Measurements from ENCODE around the gene COL9A1. TPM values are rescaled to one million over a fixed set of nuclear protein-coding genes. Genes with fewer than 3 reads are reported as not detected.

The COL9A1 gene
- total RNA-seq, 1 donor from 2014 or later: 0.09 TPM

DNA sequence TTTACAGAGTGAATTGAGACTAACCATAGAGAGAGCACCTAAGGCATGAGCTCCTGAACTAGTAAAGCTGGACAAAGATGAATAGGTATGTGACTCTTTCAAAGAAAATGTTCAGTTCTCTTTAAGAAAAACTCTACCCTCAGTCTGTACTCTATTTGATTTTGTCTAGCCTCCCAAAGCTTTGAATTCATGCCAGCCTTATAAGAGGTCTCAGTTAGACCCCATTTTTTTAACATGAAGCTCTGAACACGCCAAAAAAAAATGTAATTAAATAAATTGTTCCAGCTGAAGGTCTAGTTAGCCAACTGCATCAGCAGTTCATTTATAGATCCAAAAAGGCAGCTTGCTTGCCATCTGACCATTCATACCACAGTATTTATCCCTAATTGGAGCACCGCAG, 71.6 kb downstream of the COL9A1 start:
- no peak for DNase-seq (ENCODE audit: low spot score)

DNA sequence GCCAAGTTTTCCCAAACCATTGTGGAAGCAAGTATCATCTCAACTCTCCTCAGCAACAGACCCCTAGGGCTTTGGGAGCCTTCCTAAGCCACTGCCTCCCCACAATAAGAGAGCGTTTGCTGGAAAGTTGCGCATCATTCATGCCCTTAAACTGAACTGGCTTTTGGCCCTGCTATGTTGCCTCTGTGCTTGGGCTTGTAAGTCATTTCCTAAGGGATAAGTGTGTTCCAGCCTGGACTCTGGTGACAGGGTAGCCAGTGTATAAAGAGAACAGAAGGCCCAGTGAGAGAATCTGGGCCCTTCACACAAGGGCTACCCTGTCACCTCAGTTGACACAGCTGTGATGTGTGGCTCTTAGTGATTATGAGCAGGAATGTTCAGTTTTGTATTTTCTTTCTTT, 77.8 kb downstream of the COL9A1 start:
- no peak for DNase-seq (ENCODE audit: low spot score)

GRCh38 chr6:70222439-70222749, 80.5 kb downstream of the COL9A1 start:
- DNase-seq (ENCODE audit: low spot score): no peak

DNA sequence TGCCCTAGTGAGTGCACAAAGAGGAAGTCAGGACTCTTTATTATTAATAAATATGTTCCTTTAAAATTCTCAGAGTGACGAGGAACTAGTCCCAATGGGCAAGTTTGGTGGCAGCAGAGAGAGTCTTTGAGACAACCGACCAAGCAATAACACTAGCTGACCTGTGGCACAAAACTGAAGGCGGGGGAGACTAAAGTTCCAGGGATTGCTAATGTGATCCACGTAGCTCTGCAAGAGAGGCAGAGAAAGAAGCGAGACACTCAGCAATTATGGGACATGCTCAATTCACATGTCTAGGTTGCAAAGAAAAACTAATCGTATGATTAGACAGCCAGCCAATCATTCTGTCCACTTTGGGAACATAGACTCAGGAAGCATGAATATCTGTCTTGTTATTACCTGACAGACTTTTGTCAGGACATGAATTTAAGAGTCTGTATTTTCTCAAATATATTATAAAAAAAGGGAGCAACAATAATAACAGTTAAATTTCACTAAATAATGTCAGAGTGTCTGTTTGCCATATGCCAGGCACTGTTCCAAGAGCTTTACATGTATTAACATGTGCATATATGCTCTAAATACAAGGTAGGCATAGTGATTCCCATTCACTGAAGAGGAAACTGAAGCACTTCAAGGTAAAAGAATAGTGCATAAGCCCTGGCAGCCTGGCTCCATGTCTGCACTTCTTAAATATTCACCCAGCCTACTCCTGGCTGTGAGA, 81.0 kb downstream of the COL9A1 start:
- no peak for DNase-seq (ENCODE audit: low spot score)

- DNase-seq (ENCODE audit: low spot score): no peak
Measured at GRCh38 chr6:70221025-70221714, 81.7 kb downstream of the COL9A1 start.

- no peak for DNase-seq (ENCODE audit: low spot score)
Measured at GRCh38 chr6:70219943-70220613, 82.8 kb downstream of the COL9A1 start.

DNA sequence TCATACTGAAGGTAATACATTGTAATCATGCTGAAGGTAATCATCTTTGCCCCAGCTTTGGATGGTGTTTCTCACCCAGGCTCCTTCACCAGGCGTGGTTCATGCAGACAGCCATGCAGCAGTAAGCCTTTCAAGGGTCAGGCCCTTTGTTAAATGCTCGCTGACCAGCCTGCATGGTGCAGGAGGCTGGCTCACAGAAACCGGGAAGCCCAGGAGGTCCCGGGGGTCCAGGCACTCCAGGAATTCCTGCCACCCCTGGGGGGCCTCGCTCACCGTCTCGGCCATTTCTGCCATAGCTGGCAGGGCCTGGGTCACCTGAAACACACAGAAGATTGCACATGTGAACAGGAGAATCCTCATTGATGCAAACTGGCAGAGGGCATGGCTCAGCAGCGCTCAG, 86.1 kb downstream of the COL9A1 start:
- DNase-seq (ENCODE audit: low spot score): no peak

GRCh38 chr6:70215460-70216108, 87.3 kb downstream of the COL9A1 start:
- no peak for DNase-seq (ENCODE audit: low spot score)

- DNase-seq (ENCODE audit: low spot score): no peak
Measured at GRCh38 chr6:70210462-70210861, 92.4 kb downstream of the COL9A1 start.

- DNase-seq (ENCODE audit: low spot score): no peak
Measured at GRCh38 chr6:70208235-70208790, 94.6 kb downstream of the COL9A1 start.

- DNase-seq (ENCODE audit: low spot score): no peak
Measured at GRCh38 chr6:70198785-70199184, 104.1 kb downstream of the COL9A1 start.

DNA sequence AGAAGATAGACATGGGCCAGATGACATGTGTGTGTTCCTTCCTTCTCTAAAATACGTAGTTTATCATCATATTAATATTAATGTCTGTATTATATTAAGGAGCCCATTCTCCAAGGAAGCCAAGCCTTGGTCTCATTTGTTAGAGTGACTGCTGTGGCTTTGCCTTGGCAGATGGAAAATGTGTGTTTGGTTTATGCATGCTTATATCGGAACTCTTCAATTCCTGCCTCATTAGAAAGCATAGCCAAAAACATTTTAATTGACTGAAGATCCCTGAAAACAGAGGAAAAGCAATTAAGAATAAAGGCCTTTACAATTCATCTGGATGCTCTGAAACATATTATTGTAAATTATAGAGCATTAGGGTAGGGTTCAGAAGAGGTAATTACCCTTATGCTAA, 106.4 kb downstream of the COL9A1 start:
- DNase-seq (ENCODE audit: low spot score): no peak

DNA sequence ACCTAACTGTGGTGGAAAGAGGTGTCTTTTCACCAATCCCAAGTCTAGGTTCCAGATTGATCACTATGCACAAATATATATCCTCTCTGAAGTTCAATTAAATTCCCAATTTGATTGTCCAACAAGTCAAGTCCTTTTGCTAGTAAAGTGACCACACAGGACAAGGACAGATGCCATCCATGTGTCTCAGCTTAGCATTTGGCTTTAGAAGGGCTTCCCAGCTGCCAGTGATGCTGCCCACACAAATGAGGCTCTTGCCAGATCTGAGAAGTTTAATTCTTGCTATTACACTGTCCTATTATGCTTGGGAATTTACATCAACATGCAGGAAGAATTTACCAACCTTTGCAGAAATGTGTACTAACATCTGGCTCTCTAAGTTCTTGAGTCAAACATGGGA, 108.5 kb downstream of the COL9A1 start:
- no peak for DNase-seq (ENCODE audit: low spot score)

- DNase-seq (ENCODE audit: low spot score): no peak
Measured at GRCh38 chr6:70188202-70188601, 114.7 kb downstream of the COL9A1 start.

DNA sequence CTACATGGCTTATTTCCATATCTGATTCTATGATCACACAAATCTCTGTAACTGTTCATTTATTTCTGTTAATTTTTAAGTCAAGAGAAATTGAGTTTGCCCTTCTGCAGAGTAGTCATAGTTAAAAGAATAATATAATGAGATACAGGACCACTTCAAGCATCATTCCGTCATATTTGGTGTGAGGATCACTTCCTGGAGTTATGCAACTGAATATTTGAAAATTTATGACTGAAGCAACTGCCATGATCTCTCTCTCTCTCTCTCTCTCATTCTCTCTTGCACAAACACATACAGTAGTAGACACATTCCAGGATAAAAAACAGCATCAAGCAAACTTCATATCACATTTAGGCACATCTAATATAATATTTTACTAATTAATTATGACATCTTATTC, 116.4 kb downstream of the COL9A1 start:
- DNase-seq (ENCODE audit: low spot score): no peak

GRCh38 chr6:70184723-70185122, 118.2 kb downstream of the COL9A1 start:
- DNase-seq (ENCODE audit: low spot score): no peak

- no peak for DNase-seq (ENCODE audit: low spot score)
Measured at GRCh38 chr6:70183538-70183937, 119.3 kb downstream of the COL9A1 start.

- DNase-seq (ENCODE audit: low spot score): no peak
Measured at GRCh38 chr6:70180901-70181599, 121.8 kb downstream of the COL9A1 start.

DNA sequence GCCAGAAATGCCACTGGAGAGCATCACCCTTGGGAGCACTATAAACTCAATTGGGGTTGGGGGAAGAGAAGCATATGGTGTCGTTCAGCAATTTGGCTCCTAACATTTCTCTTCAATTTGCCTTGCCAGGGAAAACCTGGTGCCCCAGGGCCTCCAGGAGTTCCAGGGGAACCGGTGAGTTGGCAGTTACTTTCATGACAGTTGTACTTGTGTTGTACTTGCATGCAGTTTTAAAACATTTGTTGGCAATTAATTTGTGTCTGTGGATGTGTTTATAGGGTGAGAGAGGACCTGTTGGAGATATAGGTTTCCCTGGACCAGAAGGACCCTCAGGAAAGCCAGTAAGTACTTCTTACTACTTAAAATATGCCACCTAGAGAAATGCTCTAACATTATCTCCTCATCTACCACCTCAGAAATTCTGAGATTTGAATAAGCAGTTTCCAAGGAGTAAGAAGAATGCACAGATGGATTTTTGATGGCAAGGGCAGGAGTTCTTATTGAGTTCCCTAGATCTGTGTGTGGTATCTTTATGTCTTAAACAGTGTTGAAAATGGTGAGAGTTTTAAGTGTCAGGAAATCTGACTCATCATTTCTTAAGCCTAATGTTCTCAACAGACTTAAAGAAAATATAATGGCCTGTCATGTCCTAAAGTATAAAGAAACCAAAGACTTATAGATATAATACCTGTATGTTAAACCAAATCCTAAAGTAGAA, 122.5 kb downstream of the COL9A1 start:
- no peak for DNase-seq (ENCODE audit: low spot score)

- no peak for DNase-seq (ENCODE audit: low spot score)
Measured at GRCh38 chr6:70176842-70177550, 125.9 kb downstream of the COL9A1 start.
